NCI-H2081 (cell line): ENCODE results near the gene ACBD4.

ENCODE experiments used
- DNase-seq, 2 experiments: peaks; one replicate each; lab custom pipeline; 2025; lab: John Stamatoyannopoulos, UW

Gene ACBD4

GRCh38 chr17:45136846-45137560 is 1.5 kb downstream of the ACBD4 start:
- no peak for DNase-seq

GRCh38 chr17:45137561-45138305 is 2.2 kb downstream of the ACBD4 start:
- no peak for DNase-seq

GRCh38 chr17:45138911-45139532 is 3.5 kb downstream of the ACBD4 start:
- no peak for DNase-seq

- DNase-seq, result no peak
These were observed 4.0 kb downstream of the ACBD4 start for GRCh38 chr17:45139533-45139920.

GRCh38 chr17:45143094-45143670 is 7.7 kb downstream of the ACBD4 start:
- DNase-seq, result no peak

- no peak for DNase-seq
These were observed 8.3 kb downstream of the ACBD4 start for GRCh38 chr17:45143767-45144198.

GRCh38 chr17:45144199-45145034 is 8.9 kb downstream of the ACBD4 start:
- DNase-seq, result no peak

GRCh38 chr17:45145035-45145389 is 9.5 kb downstream of the ACBD4 start:
- DNase-seq, result no peak

GRCh38 chr17:45146166-45146565 is 10.7 kb downstream of the ACBD4 start:
- no peak for DNase-seq

- no peak for DNase-seq
These were observed 11.1 kb downstream of the ACBD4 start for GRCh38 chr17:45146592-45146889.

GRCh38 chr17:45146890-45147580 is 11.5 kb downstream of the ACBD4 start:
- DNase-seq, result peak; percentile 78 to 84

GRCh38 chr17:45147581-45148182 is 12.2 kb downstream of the ACBD4 start:
- DNase-seq, result peak; percentile 90 to 96

- DNase-seq, result peak; percentile 100
These were observed 12.9 kb downstream of the ACBD4 start, which contains the start of gene HEXIM1 for GRCh38 chr17:45148183-45149036. HEXIM1 (plus strand) TSS chr17:45148475; CDS start chr17:45149191, 716 bp downstream.

GRCh38 chr17:45149037-45149668 is 13.7 kb downstream of the ACBD4 start:
- DNase-seq, result peak; percentile 61 to 76

- DNase-seq, result peak; percentile 14 to 57
These were observed 14.5 kb downstream of the ACBD4 start for GRCh38 chr17:45149669-45150664.

GRCh38 chr17:45150911-45151809 is 15.7 kb downstream of the ACBD4 start:
- DNase-seq, result no peak

- no peak for DNase-seq
These were observed 19.5 kb downstream of the ACBD4 start for GRCh38 chr17:45155029-45155428.
